K562 (cell line): Measurements from ENCODE around the gene NFKB2. TPM values are rescaled to one million over a fixed set of nuclear protein-coding genes. Genes with fewer than 3 reads are reported as not detected.

Source experiments
- CBX8 ChIP-seq: fragments of 200-600 bp; sonication (generic); IDR thresholded peaks from 2 replicates; pipeline ENCODE4 v1.6.1; 2012; ENCODE audit warnings: borderline replicate concordance, mixed run types, low read depth, mild to moderate bottlenecking, moderate library complexity, mixed read lengths, low read length, control low read depth, inconsistent platforms; ENCODE audit not compliant: poor library complexity, severe bottlenecking; ENCODE audit errors: extremely low read depth
- HCFC1 ChIP-seq: IDR thresholded peaks from 2 replicates; pipeline ENCODE4 v1.6.1; 2012; ENCODE audit warnings: low read depth, low read length, improper control_type of control experiment
- JUNB ChIP-seq: fragments of 450-650 bp; formaldehyde crosslinking; conservative IDR thresholded peaks from 2 replicates; pipeline ENCODE4 v1.4.0; 2020; ENCODE audit warnings: mild to moderate bottlenecking
- MAZ ChIP-seq, 2 experiments: fragments of 450-650 bp in 1 of 2; sonication (generic) in 1 of 2; formaldehyde crosslinking; IDR thresholded peaks in 1 of 2; conservative IDR thresholded peaks in 1 of 2; 2 replicates each; pipeline versions ENCODE4 v1.4.0 to v1.5.0; 2020; ENCODE audit warnings: mild to moderate bottlenecking in 1 of 2, missing genetic modification reagents in 1 of 2
- MTA3 ChIP-seq: fragments of 450-650 bp; formaldehyde crosslinking; IDR thresholded peaks from 2 replicates; pipeline ENCODE4 v1.6.1; 2017; ENCODE audit warnings: mild to moderate bottlenecking, borderline replicate concordance
- NRF1 ChIP-seq, 2 experiments: fragments of 450-650 bp; IDR thresholded peaks in 1 of 2; conservative IDR thresholded peaks in 1 of 2; 2 replicates each; pipeline ENCODE4 v1.6.1; 2014; ENCODE audit warnings: mild to moderate bottlenecking in 2 of 2
- POLR2G ChIP-seq: fragments of 200-400 bp; formaldehyde crosslinking; IDR thresholded peaks from 2 replicates; pipeline ENCODE4 v1.6.1; 2017; ENCODE audit warnings: low read depth, mild to moderate bottlenecking, antibody characterized with exemption, low read length, moderate library complexity
- RBBP5 ChIP-seq: fragments of 200-600 bp; sonication (generic); IDR thresholded peaks from 2 replicates; pipeline ENCODE4 v1.6.1; 2012; ENCODE audit warnings: borderline replicate concordance, mild to moderate bottlenecking, low read length, control low read depth, inconsistent platforms; ENCODE audit not compliant: insufficient read depth, poor library complexity, severe bottlenecking
- SRF ChIP-seq, 2 experiments: fragments of 250-450, 450-650 bp in 1 of 2; sonication (Bioruptor Pico) in 1 of 2; sonication (generic) in 1 of 2; formaldehyde crosslinking; IDR thresholded peaks; 2 replicates each; pipeline versions ENCODE4 v1.5.0 to v1.5.1; 2020 to 2022; ENCODE audit warnings: mild to moderate bottlenecking in 1 of 2, missing genetic modification reagents in 1 of 2
- THRA ChIP-seq: fragments of 450-650 bp; IDR thresholded peaks from 2 replicates; pipeline ENCODE4 v1.6.1; 2017; ENCODE audit warnings: mild to moderate bottlenecking, moderate library complexity
- TRIM24 ChIP-seq, 2 experiments: fragments of 450-650 bp; IDR thresholded peaks; 2 replicates each; pipeline ENCODE4 v1.6.1; 2016
- ZKSCAN8 ChIP-seq: fragments of 200-800 bp; sonication (Bioruptor generic); IDR thresholded peaks from 2 replicates; pipeline ENCODE4 v1.6.1; 2016; ENCODE audit warnings: missing genetic modification characterization, missing compliant biosample characterization
- ZSCAN29 ChIP-seq: fragments of 450-650 bp; IDR thresholded peaks from 2 replicates; pipeline ENCODE4 v1.6.1; 2017
- polyA plus RNA-seq, 8 experiments: library from polyadenylated mRNA; depleted of rRNA in 4 of 8; stranded (reverse) in 5 of 8; unstranded in 3 of 8; fragments of >200 nt; fragmentation: Nextera tagmentation in 2 of 8; fragmentation: Illumina TruSeq in 1 of 8; extraction: Ambion mirVana in 2 of 8; extraction: Trizol in 1 of 8; gene quantifications; 2 replicates each; pipeline versions ENCODE4 v1.2.1 to v1.2.3, GENCODE V29; 2011 to 2014; ENCODE audit warnings: inconsistent platforms in 1 of 8, missing spikeins in 1 of 8
- total RNA-seq, 7 experiments: library from RNA; depleted of rRNA in 6 of 7; stranded (reverse); fragments of >200 nt in 6 of 7; fragmentation: Illumina TruSeq in 2 of 7; extraction: Trizol in 2 of 7; gene quantifications; 2 replicates each; pipeline versions ENCODE4 v1.2.1 to v1.2.3, GENCODE V29; 2011 to 2021; ENCODE audit warnings: low replicate concordance in 1 of 7
- TF ChIP-seq, protein P1 (sequence below): fragments of 250-450 bp; sonication (Bioruptor Pico); IDR thresholded peaks from 2 replicates; pipeline ENCODE4 v1.6.1; 2021; ENCODE audit warnings: mild to moderate bottlenecking
- TF ChIP-seq, protein P2 (sequence below): fragments of 250-450 bp; sonication (Bioruptor Pico); IDR thresholded peaks from 2 replicates; pipeline ENCODE4 v1.5.0; 2022; ENCODE audit warnings: mild to moderate bottlenecking

The NFKB2 gene
- total and polyA plus RNA-seq, 9 of the 15 experiments (the other 6 are each of a cell fraction or from before 2014, with no cell fraction given): 0.07 to 20.3 (median 7.9) TPM

GRCh38 chr10:102420714-102421506 is 25.4 kb downstream of the NFKB2 start, which contains the start of gene FBXL15 (continued):
- TF ChIP-seq, protein P1, sequence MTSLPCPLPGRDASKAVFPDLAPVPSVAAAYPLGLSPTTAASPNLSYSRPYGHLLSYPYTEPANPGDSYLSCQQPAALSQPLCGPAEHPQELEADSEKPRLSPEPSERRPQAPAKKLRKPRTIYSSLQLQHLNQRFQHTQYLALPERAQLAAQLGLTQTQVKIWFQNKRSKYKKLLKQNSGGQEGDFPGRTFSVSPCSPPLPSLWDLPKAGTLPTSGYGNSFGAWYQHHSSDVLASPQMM (CRISPR knock-in tag): no peak
- TF ChIP-seq CBX8 (no peak), POLR2G (peak; percentile 72), SRF (CRISPR knock-in tag; IDR thresholded peaks at IDR 0.05) (peak in 1 of 2 experiments; percentile 68; a peak in 1 of 4 replicates), MAZ (CRISPR knock-in tag; conservative IDR thresholded peaks at IDR 0.05 in 1 of 2, IDR thresholded peaks at IDR 0.05 in 1 of 2) (peak; percentile 59 to 81; a peak in 3 of 4 replicates), TRIM24 (IDR thresholded peaks at IDR 0.05) (peak in 1 of 2 experiments; percentile 97; a peak in 2 of 4 replicates), RBBP5 (peak; percentile 55), MTA3 (peak; percentile 42; the same call in 1 of the 2 replicates), THRA (no peak), ZKSCAN8 (CRISPR knock-in tag) (no peak), NRF1 (conservative IDR thresholded peaks at IDR 0.05 in 1 of 2, IDR thresholded peaks at IDR 0.05 in 1 of 2) (peak; percentile 91 to 93), ZSCAN29 (peak; percentile 46; the same call in 1 of the 2 replicates), JUNB (no peak), HCFC1 (peak; percentile 73)
- TF ChIP-seq, protein P2, sequence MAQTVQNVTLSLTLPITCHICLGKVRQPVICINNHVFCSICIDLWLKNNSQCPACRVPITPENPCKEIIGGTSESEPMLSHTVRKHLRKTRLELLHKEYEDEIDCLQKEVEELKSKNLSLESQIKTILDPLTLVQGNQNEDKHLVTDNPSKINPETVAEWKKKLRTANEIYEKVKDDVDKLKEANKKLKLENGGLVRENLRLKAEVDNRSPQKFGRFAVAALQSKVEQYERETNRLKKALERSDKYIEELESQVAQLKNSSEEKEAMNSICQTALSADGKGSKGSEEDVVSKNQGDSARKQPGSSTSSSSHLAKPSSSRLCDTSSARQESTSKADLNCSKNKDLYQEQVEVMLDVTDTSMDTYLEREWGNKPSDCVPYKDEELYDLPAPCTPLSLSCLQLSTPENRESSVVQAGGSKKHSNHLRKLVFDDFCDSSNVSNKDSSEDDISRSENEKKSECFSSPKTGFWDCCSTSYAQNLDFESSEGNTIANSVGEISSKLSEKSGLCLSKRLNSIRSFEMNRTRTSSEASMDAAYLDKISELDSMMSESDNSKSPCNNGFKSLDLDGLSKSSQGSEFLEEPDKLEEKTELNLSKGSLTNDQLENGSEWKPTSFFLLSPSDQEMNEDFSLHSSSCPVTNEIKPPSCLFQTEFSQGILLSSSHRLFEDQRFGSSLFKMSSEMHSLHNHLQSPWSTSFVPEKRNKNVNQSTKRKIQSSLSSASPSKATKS (CRISPR knock-in tag): 0 out of 2 replicates have a peak, but pooled peaks have one; percentile 5
